ENCODE data around the gene VPS33A.

- TF ChIP-seq RFX1 (IDR thresholded peaks at IDR 0.05) (no peak), KLF13 (CRISPR knock-in tag; IDR thresholded peaks at IDR 0.05) (no peak), FOXJ3 (CRISPR knock-in tag; IDR thresholded peaks at IDR 0.05; ENCODE audit: borderline replicate concordance) (no peak), IKZF5 (CRISPR knock-in tag; IDR thresholded peaks at IDR 0.05) (no peak), ZNF12 (CRISPR knock-in tag; IDR thresholded peaks at IDR 0.05) (no peak), MXI1 (IDR thresholded peaks at IDR 0.05; ENCODE audit: borderline replicate concordance, low read depth, low read length) (no peak), ZNF768 (CRISPR knock-in tag; IDR thresholded peaks at IDR 0.05) (no peak), CTCF (CRISPR knock-in tag; IDR thresholded peaks at IDR 0.05) (no peak), POLR2A (IDR thresholded peaks at IDR 0.05; ENCODE audit: insufficient read depth in 1 of 2, low read depth in 2 of 2, low read length in 2 of 2) (no peak), GATAD1 (CRISPR knock-in tag; IDR thresholded peaks at IDR 0.05) (no peak), ZNF652 (CRISPR knock-in tag; IDR thresholded peaks at IDR 0.05; ENCODE audit: borderline replicate concordance, low read depth) (no peak), ETV5 (CRISPR knock-in tag; IDR thresholded peaks at IDR 0.05; ENCODE audit: borderline replicate concordance) (no peak), SETDB1 (CRISPR knock-in tag; IDR thresholded peaks at IDR 0.05; ENCODE audit: borderline replicate concordance) (no peak), ZBTB8A (CRISPR knock-in tag; IDR thresholded peaks at IDR 0.05; ENCODE audit: borderline replicate concordance, low read depth) (no peak)
Measured at GRCh38 chr12:122187466-122187865, 78.8 kb downstream of the VPS33A start.

Measured in HepG2 (cell line).